NCI-H1694 treated with DMSO at 0.1 percent for 48 hours (cell line): ENCODE data around the gene C18orf63.

Experiments
- DNase-seq: peaks from one replicate; lab custom pipeline; 2025; lab: John Stamatoyannopoulos, UW

Gene C18orf63

DNA sequence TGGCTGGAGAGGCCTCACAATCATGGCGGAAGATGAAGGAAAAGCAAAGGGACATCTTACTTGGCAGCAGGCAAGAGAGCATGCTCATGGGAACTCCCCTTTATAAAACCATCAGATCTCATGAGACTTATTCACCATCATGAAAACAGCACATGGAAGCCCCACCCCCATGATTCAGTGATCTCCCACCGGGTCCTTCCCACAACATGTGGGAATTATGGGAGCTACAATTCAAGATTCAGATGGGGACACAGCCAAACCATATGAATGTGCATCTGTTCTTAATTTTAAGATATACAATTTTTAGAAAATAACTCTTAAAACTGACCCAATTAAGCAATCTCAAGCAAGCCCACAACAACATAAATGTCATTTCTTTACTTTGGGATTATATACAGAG lies 12.6 kb downstream of the C18orf63 start:
- DNase-seq, result no peak

GRCh38 chr18:74329688-74330205 lies 14.1 kb downstream of the C18orf63 start:
- no peak for DNase-seq

- no peak for DNase-seq
Observed at GRCh38 chr18:74331404-74331803, 15.8 kb downstream of the C18orf63 start.

DNA sequence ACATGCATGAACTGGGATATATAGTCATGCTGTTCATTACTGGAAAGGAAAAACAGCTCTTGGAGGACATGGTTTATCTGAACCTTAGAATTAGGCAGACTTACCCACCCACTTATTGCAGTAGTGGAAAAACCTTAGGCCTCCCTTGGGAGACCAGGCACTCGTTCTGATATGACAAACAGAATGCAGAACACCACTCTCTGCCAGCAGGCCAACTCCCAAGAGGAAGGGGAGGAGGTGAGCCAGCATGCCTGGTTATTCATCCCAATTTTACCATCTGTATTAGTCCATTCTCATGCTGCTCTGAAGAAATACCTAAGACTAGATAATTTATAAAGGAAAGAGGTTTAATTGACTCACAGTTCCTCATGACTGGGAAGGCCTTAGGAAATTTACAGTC lies 17.5 kb downstream of the C18orf63 start:
- DNase-seq, result no peak

- DNase-seq, result no peak
Observed at GRCh38 chr18:74334242-74334893, 18.7 kb downstream of the C18orf63 start.

- no peak for DNase-seq
Observed at GRCh38 chr18:74336656-74337055, 21.0 kb downstream of the C18orf63 start.

GRCh38 chr18:74337155-74337911 lies 21.7 kb downstream of the C18orf63 start:
- no peak for DNase-seq

DNA sequence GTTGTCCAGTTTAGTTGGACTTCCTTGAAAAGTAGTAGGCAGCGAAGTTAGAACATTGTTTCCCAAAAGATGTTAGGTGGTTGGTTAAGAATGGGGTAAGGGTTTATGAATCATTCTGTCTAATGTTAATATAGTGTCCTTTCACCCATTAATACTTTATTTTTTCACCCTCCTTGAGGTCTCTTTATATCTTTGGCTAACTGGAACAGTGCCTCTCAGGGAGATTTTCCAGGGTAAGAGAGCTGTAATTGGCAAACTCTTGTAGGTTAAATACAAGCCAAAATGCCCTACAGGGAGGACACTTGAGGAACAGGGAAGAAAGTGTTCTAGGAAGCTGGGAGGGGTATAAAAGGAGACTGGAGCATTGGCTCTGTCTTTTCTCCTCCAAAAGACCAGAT lies 22.3 kb downstream of the C18orf63 start:
- DNase-seq, result no peak

GRCh38 chr18:74342416-74343043 lies 26.9 kb downstream of the C18orf63 start:
- DNase-seq, result peak; percentile 35

GRCh38 chr18:74346206-74346605 lies 30.6 kb downstream of the C18orf63 start:
- DNase-seq, result no peak

- no peak for DNase-seq
Observed at GRCh38 chr18:74348581-74348980, 32.9 kb downstream of the C18orf63 start.

DNA sequence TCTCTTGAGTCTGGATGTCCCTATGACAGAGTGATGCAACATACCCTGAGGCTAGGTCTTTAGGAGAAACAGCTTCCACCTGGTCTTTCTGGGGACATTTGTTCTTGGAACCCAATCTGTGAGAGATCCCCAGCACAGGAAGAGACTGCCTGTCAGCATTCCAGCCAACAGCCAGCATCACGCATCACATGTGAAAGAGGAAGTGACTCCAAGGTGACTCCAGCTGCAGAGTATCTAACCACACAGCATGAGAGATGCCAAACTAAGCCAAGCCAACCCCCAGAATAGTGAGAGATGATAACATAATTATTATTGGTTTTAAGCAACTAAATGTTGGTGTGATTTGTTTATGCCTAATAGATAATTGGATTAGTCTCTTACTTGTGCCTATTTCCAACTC lies 35.7 kb downstream of the C18orf63 start:
- DNase-seq, result no peak

GRCh38 chr18:74353169-74353775 lies 37.6 kb downstream of the C18orf63 start:
- DNase-seq, result peak; percentile 19

DNA sequence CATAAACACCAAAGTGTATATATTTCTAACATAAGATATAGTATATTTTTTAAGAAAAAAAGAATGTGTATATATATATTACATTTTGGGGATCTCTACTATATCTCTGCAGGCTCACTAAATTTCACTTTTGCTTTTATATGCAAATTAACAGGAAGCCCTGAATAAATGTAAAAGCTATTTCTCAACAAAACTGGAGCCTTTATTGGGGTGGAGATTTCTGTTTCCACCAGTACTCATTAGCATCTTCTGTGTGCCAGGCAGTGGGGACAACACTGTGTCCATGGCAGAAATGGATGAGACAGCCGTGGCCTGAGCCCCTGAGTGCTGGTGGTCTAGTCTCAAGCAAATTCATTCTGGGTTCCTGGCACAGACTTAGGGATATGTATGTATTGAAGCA lies 41.3 kb downstream of the C18orf63 start:
- DNase-seq, result no peak

GRCh38 chr18:74360852-74361655 lies 45.4 kb downstream of the C18orf63 start:
- no peak for DNase-seq

- no peak for DNase-seq
Observed at GRCh38 chr18:74367905-74368304, 52.3 kb downstream of the C18orf63 start.

DNA sequence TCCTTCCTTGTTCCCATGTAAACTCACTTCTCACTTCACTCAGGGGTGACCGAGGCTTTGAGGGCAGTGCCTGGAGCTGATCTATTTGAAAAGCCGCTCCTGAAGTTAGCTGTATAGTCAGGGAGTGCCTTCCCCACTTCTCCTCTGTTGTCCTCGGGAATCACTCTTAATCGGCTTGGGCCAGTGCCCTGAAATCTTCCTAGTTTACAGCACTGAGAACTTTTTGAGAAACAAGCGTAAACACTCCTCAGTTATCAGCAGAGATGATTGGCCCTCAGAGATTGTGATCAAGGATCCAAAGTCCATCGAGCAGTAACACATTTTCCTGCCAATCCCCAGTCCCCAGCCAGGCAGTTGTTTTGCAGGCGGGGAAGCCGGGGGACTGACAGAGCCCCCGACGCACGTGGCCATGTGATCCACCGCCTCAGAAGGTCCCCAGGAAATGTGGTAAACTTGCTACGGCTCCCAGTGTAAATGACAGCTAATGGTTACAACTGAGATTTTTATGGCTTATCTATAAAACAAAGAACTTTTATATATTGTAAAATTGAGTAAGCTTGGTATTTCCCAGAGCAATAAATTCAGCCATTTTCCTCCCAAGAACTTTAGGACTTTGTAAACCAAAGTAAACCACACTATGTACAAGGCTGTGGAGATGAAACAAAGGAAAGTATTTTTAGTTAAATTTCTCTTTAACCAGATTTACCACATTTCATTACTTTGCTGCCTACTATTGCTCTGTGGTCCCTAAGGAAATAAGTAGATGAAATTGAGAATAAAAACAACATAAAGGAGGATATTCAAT lies 53.5 kb downstream of the C18orf63 start:
- no peak for DNase-seq

DNA sequence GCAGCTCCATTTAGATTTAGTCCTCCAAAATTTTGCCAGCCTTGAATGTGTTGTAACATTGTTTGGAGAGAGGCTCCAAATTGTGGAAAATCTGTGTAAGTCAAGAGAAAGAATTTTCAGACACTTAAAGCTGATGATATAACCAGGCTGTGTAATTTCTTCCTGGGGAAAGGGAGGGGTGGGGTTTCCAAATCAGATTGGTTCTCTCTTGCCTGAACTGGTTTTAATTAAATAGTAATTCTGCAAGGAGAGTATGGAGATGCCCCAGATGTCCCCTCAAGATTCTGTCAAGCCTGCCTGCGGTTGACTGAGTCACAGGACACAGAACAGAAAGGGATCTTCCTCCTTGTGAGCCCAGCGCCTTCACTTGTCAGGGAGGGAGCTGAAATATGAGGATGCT lies 54.5 kb downstream of the C18orf63 start:
- no peak for DNase-seq

DNA sequence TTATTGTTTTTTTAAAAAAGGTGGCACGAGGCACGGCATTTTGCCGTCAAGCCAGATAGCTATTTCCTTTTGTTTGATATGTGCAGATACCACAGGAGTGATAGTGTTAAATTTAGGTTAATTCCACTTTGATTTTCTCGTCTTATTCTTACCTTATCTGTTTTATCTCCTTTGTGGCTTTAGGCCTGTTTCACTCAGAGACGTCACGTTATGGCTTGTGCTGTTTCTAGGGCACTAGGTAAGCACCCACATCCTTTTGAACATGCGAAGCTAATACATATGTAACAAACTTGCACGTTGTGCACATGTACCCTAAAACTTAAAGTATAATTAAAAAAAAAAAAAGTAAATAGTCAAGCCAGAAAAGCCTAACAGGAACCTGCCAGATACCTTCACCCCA lies 57.8 kb downstream of the C18orf63 start:
- no peak for DNase-seq

GRCh38 chr18:74375999-74376398 lies 60.4 kb downstream of the C18orf63 start:
- DNase-seq, result no peak

- no peak for DNase-seq
Observed at GRCh38 chr18:74376523-74376922, 60.9 kb downstream of the C18orf63 start.
